Measurements from ENCODE around the gene SYNPO2. TPM values are rescaled to one million over a fixed set of nuclear protein-coding genes. Genes with fewer than 3 reads are reported as not detected.
"Not testable (repeated sequence)": the region's sequence is repeated elsewhere in the genome, so short reads cannot be mapped to it uniquely, and the experiment has no call there.

The SYNPO2 gene
- total RNA-seq, 1 donor from 2014 or later, result 0.16 TPM

DNA sequence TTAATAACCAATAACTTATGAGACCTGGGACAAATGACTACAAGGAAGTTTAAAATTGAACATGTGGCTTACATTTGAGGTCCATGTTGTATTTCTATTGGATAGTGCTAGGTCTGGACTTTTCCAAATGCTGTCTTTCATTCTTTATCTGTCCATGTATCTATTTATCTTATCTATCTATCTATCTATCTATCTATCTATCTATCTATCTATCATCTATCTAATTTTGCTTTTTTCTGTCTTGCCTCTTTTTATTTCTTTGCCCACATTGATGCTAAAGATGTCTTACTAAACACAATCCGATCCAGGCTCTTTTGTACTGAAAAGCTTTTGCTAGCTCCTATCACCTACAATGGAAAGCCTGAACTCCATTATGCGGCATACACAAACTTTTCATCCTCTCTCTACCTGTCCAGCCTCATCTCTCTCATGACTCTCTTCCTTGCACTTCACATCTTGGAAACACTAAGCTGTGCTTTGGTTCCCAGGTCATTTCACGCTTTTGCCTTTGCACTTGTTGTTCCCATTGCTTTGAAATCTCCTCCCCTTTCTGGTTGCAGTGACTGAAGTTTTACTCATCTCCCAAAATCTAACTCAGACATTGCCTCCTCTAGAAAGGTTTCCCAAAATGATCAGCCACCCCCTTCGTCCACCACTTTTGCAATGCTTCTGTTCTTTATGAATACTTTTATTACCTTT, 107.2 kb downstream of the SYNPO2 start:
- Mint-ChIP-seq H3K4me1 (no peaks in the 10 kb centered on the region), H3K4me3 (no peak overlapping the region), H3K36me3 (ENCODE audit: low read depth) (no peaks in the 10 kb centered on the region), H3K27ac (no peak overlapping the region), H3K27me3 (peaks cover 8% of the 10 kb centered on the region), H3K9me3 (no peaks in the 10 kb centered on the region)
- intact Hi-C loops (cut with micrococcal nuclease), result no loop called here
- DNase-seq, result no peak

DNA sequence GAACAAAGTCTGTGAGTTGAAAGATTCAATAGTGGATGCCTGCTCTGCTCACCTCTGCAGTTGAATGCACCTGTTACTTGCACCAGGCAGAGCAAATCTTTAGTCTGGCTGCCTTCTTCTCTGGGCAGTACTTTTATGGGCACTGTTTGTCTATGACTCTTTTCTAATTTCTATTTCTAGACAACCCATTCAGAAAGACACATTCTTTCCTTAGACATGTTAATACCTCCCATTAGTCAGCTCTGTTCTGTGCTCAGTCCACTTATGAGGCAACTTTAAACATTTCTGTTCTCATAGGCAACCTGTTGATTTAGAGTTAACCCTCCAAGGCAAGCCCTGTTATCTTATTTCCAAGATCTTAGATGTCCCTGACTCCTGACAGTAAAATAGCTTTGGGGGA, 108.9 kb downstream of the SYNPO2 start:
- no peaks in the 10 kb centered on the region for H3K36me3 Mint-ChIP-seq (ENCODE audit: low read depth)
- no peaks in the 10 kb centered on the region for H3K4me1 Mint-ChIP-seq
- H3K27me3 Mint-ChIP-seq, result peaks cover 9% of the 10 kb centered on the region
- no peaks in the 10 kb centered on the region for H3K9me3 Mint-ChIP-seq
- no peak overlapping the region for H3K4me3 Mint-ChIP-seq
- DNase-seq, result no peak
- intact Hi-C loops (cut with micrococcal nuclease), result no loop called here
- H3K27ac Mint-ChIP-seq, result no peak overlapping the region

DNA sequence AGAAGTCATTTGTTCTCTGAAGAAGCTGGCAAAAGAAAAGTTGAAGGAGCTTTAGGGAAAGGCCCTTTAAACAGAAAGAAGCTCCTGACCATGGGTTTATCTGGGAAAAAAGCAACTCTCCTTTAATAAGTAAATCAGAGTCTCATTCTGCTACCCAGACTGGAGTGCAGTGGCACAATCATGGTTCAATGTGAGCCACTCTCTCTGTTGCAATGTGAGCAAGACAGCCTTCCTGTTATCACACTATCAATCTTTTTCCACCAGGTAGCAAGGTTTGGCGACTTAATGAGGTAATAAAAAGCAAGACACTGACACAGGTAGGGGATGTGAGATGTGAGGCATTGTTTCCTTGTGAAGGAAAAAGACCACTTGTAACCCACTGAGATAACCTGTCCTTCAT, 111.3 kb downstream of the SYNPO2 start:
- no peaks in the 10 kb centered on the region for H3K9me3 Mint-ChIP-seq
- no peak overlapping the region for H3K27ac Mint-ChIP-seq
- H3K4me3 Mint-ChIP-seq, result no peak overlapping the region
- H3K4me1 Mint-ChIP-seq, result no peaks in the 10 kb centered on the region
- H3K27me3 Mint-ChIP-seq, result peaks cover 7% of the 10 kb centered on the region
- no peaks in the 10 kb centered on the region for H3K36me3 Mint-ChIP-seq (ENCODE audit: low read depth)
- intact Hi-C loops (cut with micrococcal nuclease), result no loop called here
- DNase-seq, result no peak

DNA sequence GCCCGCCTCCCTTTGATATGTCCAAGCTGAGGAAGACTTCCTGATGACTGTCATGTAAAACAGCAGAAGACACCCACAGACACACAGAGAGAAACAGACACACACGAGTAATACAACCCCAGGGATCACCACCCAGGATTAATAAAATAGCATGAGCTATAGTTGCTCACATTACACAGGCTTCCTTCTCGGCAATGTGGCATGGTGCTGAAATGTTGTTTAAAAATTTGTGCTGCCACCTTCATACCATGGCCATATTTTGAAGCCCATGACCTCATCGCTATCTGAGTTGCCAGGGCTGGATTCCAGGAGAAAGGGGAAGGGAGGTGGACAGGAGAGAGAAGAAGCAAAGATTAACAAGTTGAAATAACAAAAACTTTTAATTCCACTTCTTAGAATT, 111.7 kb downstream of the SYNPO2 start:
- DNase-seq, result no peak
- intact Hi-C loops (cut with micrococcal nuclease), result no loop called here
- Mint-ChIP-seq H3K27me3 (peaks cover 7% of the 10 kb centered on the region), H3K27ac (no peak overlapping the region), H3K4me1 (no peaks in the 10 kb centered on the region), H3K36me3 (ENCODE audit: low read depth) (no peaks in the 10 kb centered on the region), H3K9me3 (no peaks in the 10 kb centered on the region), H3K4me3 (no peak overlapping the region)

DNA sequence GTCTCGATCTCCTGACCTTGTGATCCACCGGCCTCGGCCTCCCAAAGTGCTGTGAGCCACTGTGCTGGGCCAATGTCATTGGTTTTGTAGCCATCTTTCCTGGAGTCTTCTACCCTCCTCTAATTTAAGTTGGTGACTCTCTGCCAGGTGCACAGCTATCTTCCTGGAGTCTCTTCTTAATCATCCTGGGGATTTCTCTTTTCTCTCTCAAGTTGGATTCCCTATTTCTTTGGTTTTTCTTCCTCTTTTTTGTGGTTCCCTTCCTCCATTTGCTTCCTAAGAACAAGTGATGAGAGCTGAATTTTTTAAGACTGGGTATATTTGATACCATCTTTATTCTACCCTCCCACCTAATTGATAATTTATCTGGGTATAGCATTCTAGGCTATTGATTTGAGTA, 113.8 kb downstream of the SYNPO2 start:
- no peaks in the 10 kb centered on the region for H3K36me3 Mint-ChIP-seq (ENCODE audit: low read depth)
- intact Hi-C loops (cut with micrococcal nuclease), result no loop called here
- no peak overlapping the region for H3K4me3 Mint-ChIP-seq
- no peaks in the 10 kb centered on the region for H3K4me1 Mint-ChIP-seq
- no peak for DNase-seq
- H3K27me3 Mint-ChIP-seq, result peaks cover 7% of the 10 kb centered on the region
- no peaks in the 10 kb centered on the region for H3K9me3 Mint-ChIP-seq
- no peak overlapping the region for H3K27ac Mint-ChIP-seq

DNA sequence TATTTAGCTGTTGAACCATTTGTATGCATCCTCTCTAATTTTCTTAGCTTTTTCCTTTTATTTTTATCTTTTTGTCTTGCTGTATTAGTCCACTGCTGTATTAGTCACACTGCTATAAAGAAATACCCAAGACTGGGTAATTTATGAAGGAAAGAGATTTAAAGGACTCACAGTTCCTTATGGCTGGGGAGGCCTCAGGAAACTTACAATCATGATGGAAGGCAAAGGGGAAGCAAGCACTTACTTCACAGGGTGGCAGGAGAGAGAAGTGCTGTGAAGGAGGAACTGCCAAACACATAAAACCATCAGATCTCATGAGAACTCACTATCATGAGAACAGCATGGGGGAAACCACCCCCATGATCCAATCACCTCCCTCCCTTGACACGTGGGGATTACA, 114.3 kb downstream of the SYNPO2 start:
- intact Hi-C loops (cut with micrococcal nuclease); H3K27ac Mint-ChIP-seq; H3K9me3 Mint-ChIP-seq: not testable (repeated sequence)

DNA sequence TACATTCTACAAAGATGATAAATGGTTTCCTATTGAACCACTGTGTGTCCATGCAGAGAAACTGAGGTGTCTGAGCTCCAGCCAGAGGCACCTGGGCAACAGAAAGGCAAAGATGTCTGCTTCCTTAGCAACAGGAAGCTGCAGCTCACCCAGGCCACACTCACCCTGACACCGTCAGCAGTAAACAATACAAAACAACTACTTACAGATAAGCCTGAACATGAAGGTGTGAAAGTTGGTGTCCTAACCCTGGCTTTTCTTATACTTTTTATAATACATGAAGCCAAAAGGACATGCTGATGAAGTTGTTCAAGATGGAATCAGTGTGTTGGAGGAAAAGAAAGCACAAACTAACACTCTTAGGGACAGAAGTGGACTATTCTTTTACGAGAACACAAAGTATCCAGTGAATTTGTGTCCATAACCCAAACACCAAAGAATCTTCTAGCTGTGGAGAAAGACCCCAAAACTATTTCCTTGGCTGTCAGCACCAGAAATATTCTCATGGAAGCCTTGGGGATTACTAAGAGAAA, 117.3 kb downstream of the SYNPO2 start:
- Mint-ChIP-seq H3K27me3 (peaks cover 7% of the 10 kb centered on the region), H3K27ac (no peak overlapping the region), H3K36me3 (ENCODE audit: low read depth) (no peaks in the 10 kb centered on the region), H3K4me1 (no peaks in the 10 kb centered on the region), H3K4me3 (no peak overlapping the region), H3K9me3 (no peaks in the 10 kb centered on the region)
- no peak for DNase-seq
- intact Hi-C loops (cut with micrococcal nuclease), result no loop called here

More for the DNA sequence above, 114.3 kb downstream of the SYNPO2 start:
- H3K36me3 Mint-ChIP-seq (ENCODE audit: low read depth); H3K4me3 Mint-ChIP-seq; DNase-seq; H3K27me3 Mint-ChIP-seq; H3K4me1 Mint-ChIP-seq: not testable (repeated sequence)

DNA sequence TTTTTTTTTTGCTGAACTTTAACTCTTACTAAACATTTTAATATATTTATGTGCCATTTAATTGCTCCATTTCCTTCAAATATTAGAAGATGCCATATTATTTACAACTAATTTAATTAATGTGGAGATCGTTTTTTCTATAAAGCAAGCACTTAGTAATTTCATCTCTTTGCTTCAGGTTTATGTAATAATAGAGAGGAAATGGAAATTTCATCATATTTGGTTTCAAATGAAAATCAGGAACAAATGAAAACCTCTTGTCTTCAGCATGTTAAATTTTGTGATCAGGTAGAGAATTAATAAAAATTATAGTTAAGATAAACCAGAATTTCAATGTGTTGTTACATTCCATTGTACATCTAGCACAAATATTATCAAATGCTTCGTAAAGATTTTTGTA, 120.1 kb downstream of the SYNPO2 start:
- DNase-seq, result no peak
- H3K9me3 Mint-ChIP-seq, result no peaks in the 10 kb centered on the region
- H3K4me1 Mint-ChIP-seq, result no peaks in the 10 kb centered on the region
- intact Hi-C loops (cut with micrococcal nuclease), result no loop called here
- no peaks in the 10 kb centered on the region for H3K36me3 Mint-ChIP-seq (ENCODE audit: low read depth)
- peaks cover 2% of the 10 kb centered on the region for H3K27me3 Mint-ChIP-seq
- no peak overlapping the region for H3K27ac Mint-ChIP-seq
- H3K4me3 Mint-ChIP-seq, result no peak overlapping the region

DNA sequence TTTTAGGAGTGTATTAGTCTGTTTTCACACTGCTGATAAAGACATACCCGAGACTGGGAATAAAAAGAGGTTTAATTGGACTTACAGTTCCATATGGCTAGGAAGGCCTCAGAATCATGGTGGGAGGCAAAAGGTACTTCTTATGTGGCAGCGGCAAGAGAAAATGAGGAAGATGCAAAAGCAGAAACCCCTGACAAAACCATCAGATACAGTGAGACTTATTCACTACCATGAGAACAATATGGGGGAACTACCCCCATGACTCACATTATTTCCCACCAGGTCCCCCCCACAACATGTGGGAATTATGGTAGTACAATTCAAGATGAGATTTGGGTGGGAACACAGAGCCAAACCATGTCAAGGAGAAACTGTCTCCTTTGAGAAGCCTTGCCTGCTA, 121.6 kb downstream of the SYNPO2 start:
- intact Hi-C loops (cut with micrococcal nuclease); H3K27me3 Mint-ChIP-seq; DNase-seq; H3K9me3 Mint-ChIP-seq; H3K36me3 Mint-ChIP-seq (ENCODE audit: low read depth); H3K4me1 Mint-ChIP-seq; H3K27ac Mint-ChIP-seq; H3K4me3 Mint-ChIP-seq: not testable (repeated sequence)

DNA sequence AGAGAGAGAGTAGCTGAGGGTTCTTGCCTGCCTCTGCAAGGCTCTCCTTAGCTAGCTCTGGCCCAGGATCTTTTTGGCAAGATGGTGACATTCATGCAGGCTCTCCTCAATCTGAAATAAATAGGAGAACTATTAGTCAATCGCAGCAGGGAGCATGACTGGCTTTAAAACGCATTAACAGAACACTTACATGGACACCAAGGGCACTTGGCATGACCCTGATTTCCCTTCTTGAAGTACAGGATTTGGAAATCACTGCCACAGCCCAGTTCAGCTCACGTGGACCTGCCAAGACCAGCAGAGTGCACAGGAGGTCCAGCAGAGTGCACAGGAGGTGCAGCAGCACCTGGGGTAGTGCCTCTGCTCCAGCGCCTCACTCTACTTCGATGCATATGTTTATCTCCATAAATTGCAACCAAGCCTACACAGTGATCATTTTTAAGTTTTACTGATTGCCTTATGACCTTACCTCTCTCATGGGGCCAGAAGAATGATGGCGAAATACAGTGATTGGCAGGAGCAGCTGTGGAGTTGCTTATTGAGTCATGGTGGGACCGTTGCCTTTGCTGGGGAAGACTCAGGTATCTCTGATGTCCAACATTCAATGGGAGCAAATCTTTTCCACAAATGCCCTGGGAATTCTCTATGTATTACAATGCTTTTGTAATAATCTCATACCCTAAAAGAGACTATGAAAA, 122.4 kb downstream of the SYNPO2 start:
- no peaks in the 10 kb centered on the region for H3K4me1 Mint-ChIP-seq
- H3K9me3 Mint-ChIP-seq, result no peaks in the 10 kb centered on the region
- no peak overlapping the region for H3K27ac Mint-ChIP-seq
- H3K27me3 Mint-ChIP-seq, result peaks cover 2% of the 10 kb centered on the region
- intact Hi-C loops (cut with micrococcal nuclease), result no loop called here
- no peak for DNase-seq
- no peak overlapping the region for H3K4me3 Mint-ChIP-seq
- no peaks in the 10 kb centered on the region for H3K36me3 Mint-ChIP-seq (ENCODE audit: low read depth)

DNA sequence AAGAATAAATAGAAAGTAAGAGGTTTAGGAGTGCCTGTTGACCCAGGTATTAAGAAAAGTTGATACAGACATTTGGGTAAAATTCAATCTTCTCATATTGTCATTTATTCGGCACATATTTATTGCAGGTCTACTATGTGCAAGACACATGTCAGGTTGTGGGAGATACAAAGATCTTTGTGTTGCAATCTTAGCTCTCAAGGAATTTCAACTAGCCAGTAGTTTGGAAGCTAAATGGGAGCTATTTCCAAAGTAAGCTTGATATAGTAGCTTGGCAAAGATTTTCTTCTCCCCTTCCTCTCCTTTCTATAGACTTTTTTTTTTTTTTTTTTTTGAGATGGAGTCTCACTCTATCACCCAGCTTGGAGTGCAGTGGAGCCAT, 122.9 kb downstream of the SYNPO2 start:
- intact Hi-C loops (cut with micrococcal nuclease), result no loop called here
- no peak for DNase-seq

DNA sequence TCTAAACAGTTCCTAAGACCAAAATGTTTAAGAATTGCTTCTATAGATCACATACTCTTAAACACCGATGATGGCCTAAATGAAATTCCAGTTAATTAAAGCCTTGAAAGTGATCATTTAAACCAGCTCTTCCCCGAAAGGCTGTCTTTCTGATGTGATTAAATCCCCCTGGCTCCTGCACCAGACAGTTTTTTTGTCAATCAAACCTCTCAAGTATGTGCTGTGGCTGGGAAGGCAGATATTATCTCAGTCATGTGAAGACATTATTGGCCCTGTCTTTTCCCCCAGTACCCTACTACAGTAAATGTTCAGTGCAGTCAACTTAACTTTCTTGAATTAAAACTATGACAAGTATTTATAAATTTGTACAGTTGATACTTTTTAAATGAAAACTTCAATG, 126.0 kb downstream of the SYNPO2 start:
- Mint-ChIP-seq H3K27me3 (peaks cover 14% of the 10 kb centered on the region), H3K4me3 (no peak overlapping the region), H3K27ac (no peak overlapping the region), H3K36me3 (ENCODE audit: low read depth) (no peaks in the 10 kb centered on the region), H3K4me1 (no peaks in the 10 kb centered on the region), H3K9me3 (no peaks in the 10 kb centered on the region)
- intact Hi-C loops (cut with micrococcal nuclease), result no loop called here
- no peak for DNase-seq

More for the DNA sequence above, 122.9 kb downstream of the SYNPO2 start:
- H3K36me3 Mint-ChIP-seq (ENCODE audit: low read depth), result no peaks in the 10 kb centered on the region
- peaks cover 4% of the 10 kb centered on the region for H3K27me3 Mint-ChIP-seq
- H3K4me1 Mint-ChIP-seq, result no peaks in the 10 kb centered on the region
- no peak overlapping the region for H3K27ac Mint-ChIP-seq
- H3K9me3 Mint-ChIP-seq, result no peaks in the 10 kb centered on the region
- no peak overlapping the region for H3K4me3 Mint-ChIP-seq

DNA sequence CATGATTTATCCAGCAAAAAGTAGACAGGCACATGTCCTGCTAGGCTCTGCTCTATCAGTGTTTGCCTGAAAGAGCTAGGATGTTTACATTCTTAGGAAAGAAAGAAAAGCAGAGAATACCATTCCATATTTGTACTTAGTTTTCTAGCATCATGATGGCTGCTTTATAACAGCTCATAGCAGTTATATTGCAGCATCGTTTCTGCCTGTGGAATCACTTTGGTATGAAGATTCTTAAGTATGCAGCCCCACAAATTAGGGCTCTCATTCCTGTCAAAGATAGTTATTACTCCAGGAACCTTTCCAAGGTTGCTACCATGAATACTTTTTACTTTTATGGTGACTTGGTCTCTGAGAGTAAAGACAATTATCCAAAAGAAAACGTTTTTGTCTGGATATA, 128.0 kb downstream of the SYNPO2 start:
- Mint-ChIP-seq H3K27me3 (peaks cover 14% of the 10 kb centered on the region), H3K4me3 (no peak overlapping the region), H3K27ac (no peak overlapping the region), H3K9me3 (no peaks in the 10 kb centered on the region), H3K4me1 (no peaks in the 10 kb centered on the region), H3K36me3 (ENCODE audit: low read depth) (no peaks in the 10 kb centered on the region)
- intact Hi-C loops (cut with micrococcal nuclease), result no loop called here
- DNase-seq, result no peak

DNA sequence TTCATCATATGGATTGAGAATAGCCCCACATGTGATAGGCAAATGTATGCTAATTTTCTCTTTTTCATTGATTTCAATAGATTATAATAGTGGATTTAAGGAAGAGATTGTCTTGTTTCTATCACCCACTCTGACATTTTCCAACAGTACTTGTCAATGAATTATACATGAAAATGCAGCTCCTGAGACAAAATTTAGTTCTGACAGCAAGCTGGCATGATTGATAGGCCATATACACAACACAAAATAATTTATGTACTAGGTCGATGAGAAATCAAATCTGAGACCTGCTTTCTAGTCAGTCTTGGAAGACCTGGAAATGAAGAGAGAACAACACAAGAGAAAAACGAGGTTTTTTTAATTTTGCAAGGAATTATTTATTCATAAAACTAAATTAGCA, 129.0 kb downstream of the SYNPO2 start:
- Mint-ChIP-seq H3K4me1 (no peaks in the 10 kb centered on the region), H3K27me3 (peaks cover 14% of the 10 kb centered on the region), H3K4me3 (no peak overlapping the region), H3K27ac (no peak overlapping the region), H3K9me3 (no peaks in the 10 kb centered on the region), H3K36me3 (ENCODE audit: low read depth) (no peaks in the 10 kb centered on the region)
- intact Hi-C loops (cut with micrococcal nuclease), result no loop called here
- DNase-seq, result no peak

All from activated CD4-positive, alpha-beta T cell treated with anti-CD3 and anti-CD28 coated beads, Interleukin-2, amount 10 ng/mL, durations not matched to agents 24 days and 14 days (primary cell).